GM18499 (cell line): ENCODE results near the gene SLC22A31.
"Not testable (repeated sequence)": the region's sequence is repeated elsewhere in the genome, so short reads cannot be mapped to it uniquely, and the experiment has no call there.

Source experiments
- ATAC-seq: cut with Tn5 transposase; IDR thresholded peaks from one replicate; pipeline ENCODE4 v1.9.1; 2021; ENCODE audit warnings: moderate number of reproducible peaks; ENCODE audit not compliant: insufficient read depth, unreplicated experiment

Gene SLC22A31

DNA sequence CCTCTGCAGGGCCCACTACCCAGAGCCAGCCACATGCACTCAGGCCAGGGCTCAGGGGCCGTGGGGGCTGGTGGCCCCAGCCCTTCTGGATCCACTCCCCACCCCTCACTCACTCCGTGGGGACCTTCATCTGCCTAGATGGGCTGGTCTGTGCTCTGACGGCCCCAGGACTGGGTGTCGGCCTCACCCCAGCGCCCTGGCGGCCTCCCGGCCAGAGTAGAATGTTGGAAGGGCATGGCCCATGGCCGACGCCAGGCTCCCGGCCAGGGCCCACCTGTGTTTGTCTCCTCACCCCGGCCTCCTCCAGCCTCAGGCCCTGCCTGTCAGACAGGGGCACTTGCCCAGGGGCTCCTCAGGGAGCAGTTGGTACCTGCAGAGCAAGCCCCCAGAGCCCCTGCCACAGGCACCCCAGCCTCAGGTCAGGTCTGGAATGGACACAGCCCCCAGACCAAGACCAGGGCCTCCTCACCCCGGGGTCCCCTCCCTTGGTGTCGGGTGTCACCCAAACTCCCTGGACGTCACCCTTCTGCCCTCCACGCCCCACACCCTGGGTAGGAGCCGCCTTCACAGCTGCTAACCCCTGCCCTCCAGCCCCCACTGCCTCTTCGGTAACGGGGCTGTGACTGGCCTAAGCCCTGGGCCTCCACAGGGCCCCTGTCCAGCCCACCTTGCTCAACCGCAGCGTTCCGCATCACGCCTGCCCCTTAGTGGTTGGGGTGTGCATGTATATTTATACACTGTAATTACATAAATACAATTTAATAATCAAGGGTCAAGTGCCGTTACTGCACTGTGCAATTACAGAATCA lies 31.8 kb downstream of the SLC22A31 start:
- no peak for ATAC-seq

- ATAC-seq: no peak
Measured at GRCh38 chr16:89167425-89167941, 32.9 kb downstream of the SLC22A31 start.

DNA sequence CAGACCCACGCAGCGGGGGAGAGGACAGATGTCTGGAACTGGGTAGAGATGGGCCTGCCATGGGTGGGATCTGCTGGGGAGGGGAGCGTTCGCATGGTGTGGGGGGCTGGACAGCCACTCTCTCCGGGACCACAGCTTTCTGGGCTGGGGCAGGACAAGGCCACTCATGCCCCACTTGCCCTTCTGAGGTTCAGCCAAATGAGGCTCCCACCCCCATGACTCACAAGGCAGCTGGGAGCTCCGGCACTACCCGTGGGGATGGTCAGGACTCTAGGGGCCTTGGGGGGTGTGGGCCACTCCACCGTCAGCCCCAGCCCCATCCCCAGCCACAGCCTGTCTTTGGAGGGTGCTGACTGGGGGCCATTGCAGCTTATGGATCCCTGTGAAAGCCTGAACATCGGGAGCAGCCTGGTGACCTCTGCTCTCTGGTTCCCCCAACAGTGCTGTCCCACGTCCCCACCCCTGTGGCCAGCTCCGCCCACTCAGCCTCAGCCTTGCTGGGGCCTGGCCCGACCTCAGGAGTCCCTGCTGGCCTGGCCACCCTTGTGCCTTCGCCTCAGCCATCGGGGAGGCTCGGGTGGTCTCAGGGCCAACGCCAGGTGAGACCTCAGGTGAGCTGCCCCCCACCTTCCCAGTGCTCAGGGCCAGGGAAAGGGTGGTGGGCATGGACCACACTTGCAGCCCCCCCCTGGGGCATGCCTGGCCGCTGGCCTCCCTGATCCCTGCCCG lies 33.5 kb downstream of the SLC22A31 start:
- no peak for ATAC-seq

- not testable (repeated sequence) for ATAC-seq
Measured at GRCh38 chr16:89165681-89165979, 34.7 kb downstream of the SLC22A31 start.

GRCh38 chr16:89164847-89165680 lies 35.3 kb downstream of the SLC22A31 start:
- ATAC-seq: no peak

DNA sequence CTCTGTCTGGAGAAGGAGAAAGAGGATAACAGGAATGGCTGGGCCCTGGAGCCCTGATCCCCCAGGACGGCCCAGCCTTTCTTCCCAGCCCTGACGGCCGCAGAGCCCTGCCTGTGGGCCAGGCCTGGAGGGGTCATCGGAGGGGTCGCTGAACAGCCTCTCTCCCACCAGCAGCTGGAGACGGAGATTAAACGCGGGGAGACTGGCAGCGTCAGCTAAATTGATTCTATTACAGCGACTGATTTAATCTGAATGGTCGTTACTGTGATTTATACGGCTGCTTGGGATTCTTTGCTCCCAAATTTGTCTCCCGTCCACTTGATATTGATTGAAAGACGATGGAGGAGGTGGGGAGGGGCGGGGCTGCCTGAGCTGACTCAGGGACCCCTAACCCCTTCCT lies 35.9 kb downstream of the SLC22A31 start:
- no peak for ATAC-seq

GRCh38 chr16:89163297-89163696 lies 37.0 kb downstream of the SLC22A31 start:
- ATAC-seq: no peak

- no peak for ATAC-seq
Measured at GRCh38 chr16:89161763-89162713, 38.3 kb downstream of the SLC22A31 start.

GRCh38 chr16:89160977-89161701 lies 39.2 kb downstream of the SLC22A31 start:
- ATAC-seq: no peak

GRCh38 chr16:89159850-89160354 lies 40.4 kb downstream of the SLC22A31 start:
- ATAC-seq: no peak

DNA sequence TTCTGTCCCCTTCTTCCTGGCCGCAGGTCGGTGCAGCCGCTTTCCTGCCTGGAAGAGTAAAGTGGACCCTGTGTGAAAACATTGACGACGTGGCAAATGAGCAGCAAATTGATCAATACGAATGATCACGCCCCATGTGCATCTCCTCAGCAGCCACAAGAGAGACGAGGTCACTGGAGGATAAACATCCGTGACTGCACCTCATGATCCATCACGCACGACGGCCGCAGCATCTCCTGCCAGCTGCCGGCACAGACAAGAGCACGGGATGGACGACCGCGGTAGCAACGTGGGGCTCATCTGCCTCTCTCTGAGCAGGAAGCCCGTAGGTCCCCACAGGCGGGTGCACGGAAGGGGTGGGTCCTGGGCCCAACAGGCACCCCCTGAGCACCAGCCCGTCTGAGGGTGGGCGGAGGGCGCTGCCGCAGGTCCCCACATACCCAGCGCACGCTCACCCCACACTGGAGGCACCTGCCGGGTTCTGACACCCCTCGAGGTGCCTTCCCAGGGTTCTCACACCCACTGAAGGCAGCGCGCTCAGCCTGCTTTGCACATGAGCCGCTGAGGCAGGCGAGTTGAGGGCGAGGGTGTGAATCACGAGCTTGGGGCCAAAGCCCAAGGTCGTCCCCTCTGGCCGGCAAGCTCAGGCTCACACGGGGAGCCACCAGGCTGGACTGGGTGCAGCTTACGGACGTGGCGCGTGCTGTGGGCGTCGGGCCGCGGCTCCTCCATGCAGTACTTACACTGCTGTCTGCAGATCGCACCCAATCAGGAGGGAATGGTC lies 41.1 kb downstream of the SLC22A31 start:
- no peak for ATAC-seq

- ATAC-seq: no peak
Measured at GRCh38 chr16:89157778-89158177, 42.6 kb downstream of the SLC22A31 start.

GRCh38 chr16:89156740-89157645 lies 43.3 kb downstream of the SLC22A31 start:
- no peak for ATAC-seq

- no peak for ATAC-seq
Measured at GRCh38 chr16:89155851-89156739, 44.2 kb downstream of the SLC22A31 start.

DNA sequence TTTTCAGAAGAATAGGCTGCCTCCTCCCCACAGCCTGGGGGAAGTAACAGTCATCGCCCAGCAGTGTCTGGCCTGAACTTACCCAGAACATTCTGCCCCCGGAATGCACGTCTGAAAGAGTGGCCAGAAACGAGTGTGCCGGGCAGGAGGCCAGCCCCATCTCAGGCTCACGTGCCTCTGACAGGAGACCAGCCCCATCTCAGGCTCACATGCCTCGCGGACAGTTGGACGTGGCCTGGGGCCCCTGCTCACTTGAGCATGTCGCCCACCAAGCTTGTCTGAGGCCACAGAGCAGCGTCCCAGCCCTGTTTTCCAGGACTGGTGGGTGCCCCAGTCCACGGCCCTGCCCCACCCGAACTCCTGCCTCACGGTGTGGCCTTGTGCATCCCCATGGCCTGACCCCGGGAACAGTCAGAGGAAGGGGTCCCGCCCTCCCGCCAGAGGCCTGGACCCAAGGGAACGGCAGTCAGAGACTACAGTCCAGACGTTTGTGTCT lies 45.1 kb downstream of the SLC22A31 start:
- no peak for ATAC-seq
